GM18498 (cell line): ENCODE data around the gene ROBO1.
"Not testable (repeated sequence)": the region's sequence is repeated elsewhere in the genome, so short reads cannot be mapped to it uniquely, and the experiment has no call there.

Experiments used
- ATAC-seq: cut with Tn5 transposase; IDR thresholded peaks from one replicate; pipeline ENCODE4 v1.9.1; 2021; ENCODE audit warnings: mild to moderate bottlenecking, moderate library complexity; ENCODE audit not compliant: unreplicated experiment

The ROBO1 gene

DNA sequence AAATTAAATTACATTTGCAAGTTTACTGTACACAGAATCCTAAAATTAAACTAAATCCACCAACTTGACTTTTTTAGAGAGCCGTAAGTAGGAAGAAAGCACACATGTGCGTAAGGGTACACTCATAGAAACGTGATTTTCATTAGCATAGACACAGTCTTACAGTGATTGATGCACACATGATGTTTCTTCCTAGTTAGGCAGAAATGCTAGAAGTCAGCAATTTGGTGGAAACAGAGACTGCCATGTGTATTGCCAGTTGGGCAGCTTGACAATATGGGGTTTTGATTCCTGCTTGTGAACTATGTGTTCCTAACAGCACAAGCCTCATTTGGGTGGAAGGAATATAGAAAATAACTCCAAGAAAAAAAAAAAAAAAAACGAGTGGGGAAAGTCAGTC lies 878.5 kb downstream of the ROBO1 start:
- no peak for ATAC-seq

DNA sequence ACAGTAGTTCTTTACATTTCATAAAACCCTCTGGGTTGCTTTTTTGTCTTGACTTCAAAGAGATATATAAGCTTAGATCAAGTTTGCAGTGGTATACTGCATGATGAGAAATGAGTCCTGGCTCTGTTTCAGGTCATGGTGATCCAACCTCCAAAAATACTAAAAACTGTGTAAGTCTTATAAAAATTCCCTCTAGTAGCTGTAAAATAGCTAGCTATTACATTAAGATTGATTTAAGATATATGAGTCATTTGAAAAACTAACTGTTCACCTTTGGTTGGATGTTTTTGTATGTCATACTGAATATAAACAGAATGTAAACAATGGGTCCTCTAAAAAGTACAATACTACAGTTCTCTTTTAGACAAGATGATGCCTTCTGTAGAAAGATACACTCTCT lies 879.2 kb downstream of the ROBO1 start:
- ATAC-seq, result no peak

DNA sequence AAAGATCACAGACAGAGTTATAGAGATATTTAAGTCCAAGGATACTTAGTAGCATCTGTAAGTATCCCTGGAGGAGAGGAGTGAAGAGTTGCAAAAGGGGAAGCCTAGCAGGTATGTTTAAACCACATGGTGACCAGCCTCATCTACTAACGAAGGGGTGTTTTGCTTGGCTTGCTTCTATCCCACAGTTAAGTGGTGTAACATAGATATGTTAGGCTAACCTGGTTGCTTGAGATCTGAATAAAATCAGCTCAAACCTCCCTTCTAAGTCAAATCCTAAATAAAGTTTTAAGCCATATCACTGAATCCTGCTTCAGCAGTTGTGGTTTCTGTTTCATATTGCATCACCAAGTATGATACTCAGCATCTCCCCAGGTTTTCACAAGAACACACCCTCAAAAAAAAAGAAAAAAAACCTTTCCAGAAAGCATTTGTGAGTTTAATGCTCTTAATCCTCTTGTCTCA lies 880.2 kb downstream of the ROBO1 start:
- no peak for ATAC-seq

DNA sequence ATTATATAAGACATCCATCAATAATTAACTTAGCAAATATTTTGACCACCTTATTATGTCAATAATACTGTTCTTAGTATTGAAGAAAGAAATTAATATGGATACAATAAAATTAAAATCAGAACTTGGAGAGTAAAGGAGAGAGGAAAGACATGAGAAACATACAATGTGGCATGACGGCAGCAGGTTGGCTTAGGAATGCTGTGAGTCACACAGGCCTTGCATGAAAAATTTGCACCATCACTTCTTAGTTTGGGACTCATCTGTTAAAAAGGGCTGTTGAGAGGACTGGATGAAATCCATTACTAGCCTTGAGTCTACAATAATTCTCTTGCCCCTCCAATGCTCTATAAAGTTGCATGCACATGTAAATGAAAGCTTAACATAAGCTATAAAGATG lies 880.8 kb downstream of the ROBO1 start:
- no peak for ATAC-seq

DNA sequence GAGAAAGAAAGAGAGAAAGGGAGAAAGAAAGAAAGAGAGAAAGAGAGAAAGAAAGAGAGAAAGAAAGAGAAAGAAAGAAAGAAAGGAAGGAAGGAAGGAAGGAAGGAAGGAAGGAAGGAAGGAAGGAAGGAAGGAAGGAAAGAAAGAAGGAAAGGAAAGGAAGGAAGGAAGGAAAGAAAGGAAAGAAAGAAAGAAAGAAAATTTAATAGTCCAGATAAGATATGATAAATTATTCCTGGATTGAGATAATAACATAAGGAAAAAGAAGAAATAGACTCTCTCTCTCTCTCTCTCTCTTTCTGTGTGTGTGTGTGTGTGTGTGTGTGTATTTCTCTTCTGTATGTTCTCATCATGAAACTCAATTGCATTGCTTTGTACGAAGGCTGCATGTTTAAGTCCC lies 883.2 kb downstream of the ROBO1 start:
- not testable (repeated sequence) for ATAC-seq

DNA sequence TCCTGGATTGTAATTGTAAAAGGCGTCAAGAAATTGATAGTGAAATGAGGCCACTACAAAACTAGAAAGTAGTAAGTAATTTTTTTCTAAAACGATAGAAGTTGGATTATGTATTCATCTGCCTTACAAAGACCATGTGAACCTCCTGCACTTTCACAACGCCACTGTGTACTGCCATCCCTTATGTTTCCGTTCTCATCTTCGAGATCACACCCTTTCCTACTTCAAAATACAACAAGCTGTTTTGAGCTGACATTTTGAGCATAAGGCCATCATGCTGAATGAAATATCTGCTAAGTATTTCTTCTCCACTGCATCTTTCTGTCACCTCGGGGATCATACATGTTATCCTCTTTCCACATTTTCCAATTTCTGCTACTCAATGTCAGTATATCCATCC lies 885.5 kb downstream of the ROBO1 start:
- no peak for ATAC-seq

DNA sequence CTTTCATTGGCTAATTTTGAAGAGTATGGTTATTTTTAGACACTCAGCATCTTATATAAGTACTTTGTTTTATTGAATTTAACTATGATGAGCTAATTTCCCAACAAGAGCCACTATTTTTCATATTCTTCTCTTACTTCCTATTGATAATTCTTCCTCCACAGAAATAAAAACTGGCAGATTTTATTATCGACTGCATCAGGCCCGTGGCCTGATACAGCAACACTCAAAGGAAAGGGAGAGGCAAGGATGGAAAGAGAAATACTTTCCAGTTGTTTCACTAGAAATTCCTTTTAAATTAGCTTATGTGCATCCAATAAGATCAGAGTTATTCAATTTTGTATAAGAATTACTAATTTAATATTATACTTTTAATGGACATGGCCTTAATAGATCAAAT lies 886.3 kb downstream of the ROBO1 start:
- no peak for ATAC-seq

DNA sequence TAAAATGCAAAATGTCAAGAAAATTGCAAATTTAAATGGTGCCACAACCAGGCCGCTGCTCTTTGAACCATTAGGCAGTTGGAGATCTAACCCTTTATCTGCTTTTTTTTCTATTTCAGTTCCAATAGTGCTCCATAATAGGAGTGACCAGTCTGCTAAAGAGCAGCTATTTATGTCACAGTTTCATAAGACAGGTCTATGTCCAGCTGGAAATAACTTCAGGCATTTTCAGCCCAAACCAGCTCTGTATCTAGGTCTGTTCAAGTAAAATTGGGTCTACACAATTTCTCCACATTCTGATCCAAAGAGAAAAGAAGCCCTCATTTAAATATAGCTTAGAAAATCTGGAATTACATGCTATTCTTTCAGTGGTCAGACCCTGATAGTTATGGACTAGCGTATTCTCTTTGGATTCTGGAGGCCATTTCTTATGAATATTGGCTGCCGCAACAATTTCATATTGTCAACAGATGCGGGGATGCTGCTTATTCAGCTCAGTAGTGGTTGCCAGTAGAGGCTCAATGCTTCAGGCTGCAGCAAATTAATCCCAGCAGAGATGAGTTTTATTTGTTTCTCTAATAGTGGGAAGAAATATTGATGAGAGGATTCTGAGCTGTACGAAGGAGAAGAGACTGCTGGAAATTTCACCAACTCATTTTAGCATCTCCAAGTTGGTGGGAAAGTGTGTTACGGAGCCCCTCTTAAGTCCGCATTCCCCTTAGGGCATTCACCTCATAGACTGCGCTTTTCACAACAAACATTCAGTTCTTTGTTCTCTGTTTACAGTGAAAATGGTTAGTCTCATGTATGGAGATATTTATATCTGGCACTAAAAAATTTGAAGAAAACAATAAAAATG lies 887.0 kb downstream of the ROBO1 start:
- no peak for ATAC-seq

DNA sequence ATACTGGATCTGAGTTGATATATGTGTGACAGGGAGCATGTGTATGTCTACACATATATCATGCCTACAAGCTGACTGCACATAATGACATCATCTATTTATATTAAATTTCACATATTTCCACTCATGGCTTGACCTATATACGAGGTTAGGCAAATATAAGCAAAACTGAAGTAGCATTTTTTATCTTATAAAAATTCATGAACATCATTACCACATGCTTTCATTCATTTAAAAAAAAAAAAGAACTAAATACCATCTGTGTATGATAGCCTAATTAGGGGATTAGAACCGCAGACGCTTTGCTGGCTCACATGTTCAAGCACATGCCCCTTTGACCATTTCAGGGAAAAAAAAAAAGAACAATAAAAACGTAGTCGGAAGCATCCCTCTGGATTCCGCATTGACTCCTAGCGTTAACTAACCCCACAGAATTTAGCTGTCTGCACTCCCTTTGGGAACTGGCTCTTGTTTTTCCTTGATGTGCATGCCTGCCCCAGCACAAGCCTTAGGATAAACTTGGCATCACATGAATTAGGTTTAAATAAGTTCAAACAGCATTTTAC lies 888.4 kb downstream of the ROBO1 start:
- no peak for ATAC-seq

DNA sequence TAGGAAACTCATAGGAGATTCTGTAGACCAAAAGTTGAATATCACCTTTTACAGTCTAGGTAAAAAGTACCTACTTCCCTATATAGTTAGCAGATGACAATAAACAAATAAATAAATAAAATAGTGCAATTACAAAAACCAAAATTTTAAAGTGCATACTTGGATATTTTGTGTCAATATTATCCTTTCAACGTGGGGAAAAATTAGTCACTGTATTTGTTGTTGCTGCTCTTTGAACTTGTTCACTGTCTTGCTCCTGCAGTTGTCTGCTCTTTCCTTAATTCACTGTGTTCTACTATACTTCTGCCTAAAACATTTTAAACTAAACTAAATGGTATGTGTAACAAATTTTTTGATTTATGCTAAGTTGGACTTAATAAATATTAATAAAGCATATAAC lies 889.0 kb downstream of the ROBO1 start:
- no peak for ATAC-seq

DNA sequence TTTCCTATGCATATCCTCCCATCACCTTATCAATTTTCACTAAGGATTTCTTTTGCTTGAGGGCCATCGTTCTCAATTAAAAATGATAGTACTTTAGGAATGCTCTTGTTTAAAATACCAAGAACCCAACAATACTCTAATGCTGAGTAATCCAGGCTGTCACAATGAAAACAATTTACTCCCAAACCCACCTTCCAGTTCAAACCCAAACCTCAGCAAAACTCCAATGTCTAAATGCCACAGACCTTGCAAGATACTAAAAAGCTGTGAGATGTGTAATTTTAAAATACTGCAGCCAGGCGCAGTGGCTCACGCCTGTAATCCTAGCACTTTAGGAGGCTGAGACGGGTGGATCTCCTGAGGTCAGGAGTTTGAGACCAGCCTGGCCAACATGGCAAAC lies 889.8 kb downstream of the ROBO1 start:
- no peak for ATAC-seq

DNA sequence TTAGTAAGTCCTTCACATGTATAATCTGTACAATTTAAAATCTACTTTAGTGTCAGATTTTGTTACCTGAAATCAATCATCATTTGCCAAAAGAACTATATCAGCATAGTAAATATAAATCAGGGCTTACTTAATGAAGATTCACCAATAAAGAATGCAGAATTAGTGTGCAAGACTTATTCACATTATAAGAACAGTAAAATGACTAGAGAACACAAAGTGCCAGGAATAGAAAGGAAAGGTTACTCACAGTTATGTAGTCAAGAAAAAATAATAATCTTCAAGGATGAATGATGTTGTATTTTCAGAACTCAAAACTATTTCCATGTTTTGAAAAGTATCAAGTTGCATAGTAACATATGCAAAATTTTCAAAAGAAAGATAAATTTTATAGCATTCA lies 891.9 kb downstream of the ROBO1 start:
- ATAC-seq, result no peak

DNA sequence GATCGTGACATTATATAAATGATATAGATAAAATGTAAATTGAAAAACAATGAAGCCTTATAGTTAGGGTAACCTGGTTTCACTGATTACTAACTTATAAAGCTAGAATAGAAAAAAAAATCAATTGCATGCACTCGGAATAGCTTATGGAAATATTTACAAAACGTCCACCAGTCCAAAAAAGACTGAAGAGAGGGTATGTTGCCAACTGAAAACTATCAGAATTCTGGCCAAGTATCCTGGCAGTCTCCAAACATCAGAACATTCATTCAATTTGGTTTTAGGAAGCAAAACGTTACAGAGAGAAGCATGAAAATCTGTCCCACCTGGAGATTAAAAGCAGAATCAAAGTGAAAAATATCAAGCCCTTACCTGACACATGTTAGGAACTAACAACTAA lies 892.4 kb downstream of the ROBO1 start:
- no peak for ATAC-seq

DNA sequence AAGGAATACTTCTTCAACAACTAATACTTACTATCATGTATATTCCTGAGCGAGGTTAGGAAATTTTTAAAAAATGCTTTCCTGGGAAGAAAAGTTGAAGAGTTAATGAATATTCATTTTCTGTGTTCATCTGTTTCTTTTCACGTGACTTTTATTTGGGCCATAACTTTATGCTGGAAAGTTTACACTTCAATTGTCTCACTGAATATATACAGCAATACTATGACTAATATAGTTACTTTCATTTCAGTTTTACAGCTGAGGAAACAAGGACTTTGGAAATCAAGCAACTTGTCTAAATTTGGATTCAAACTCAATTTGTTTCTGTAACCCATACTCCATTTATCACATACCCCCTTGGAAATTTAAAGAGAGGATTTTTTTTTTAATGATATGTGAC lies 894.2 kb downstream of the ROBO1 start:
- ATAC-seq, result no peak

DNA sequence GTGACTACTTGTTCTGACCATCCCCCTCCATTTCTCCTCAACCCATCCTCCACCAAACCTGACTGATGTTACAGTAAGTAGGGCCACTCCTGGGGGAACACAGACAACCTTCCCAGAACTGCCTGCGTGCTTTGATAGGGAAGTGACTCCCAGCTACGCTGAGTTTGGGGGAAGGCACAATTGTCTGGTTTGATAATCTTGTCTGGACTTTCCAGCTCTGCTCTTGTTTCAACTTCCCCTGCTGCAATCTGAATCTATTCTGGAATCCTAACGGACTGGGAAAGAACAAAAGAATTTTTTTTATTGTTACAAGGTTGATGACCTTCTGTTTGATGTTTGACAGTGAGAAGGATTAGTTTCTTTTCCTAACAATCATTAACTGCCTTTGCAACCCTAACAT lies 895.6 kb downstream of the ROBO1 start:
- ATAC-seq, result no peak

DNA sequence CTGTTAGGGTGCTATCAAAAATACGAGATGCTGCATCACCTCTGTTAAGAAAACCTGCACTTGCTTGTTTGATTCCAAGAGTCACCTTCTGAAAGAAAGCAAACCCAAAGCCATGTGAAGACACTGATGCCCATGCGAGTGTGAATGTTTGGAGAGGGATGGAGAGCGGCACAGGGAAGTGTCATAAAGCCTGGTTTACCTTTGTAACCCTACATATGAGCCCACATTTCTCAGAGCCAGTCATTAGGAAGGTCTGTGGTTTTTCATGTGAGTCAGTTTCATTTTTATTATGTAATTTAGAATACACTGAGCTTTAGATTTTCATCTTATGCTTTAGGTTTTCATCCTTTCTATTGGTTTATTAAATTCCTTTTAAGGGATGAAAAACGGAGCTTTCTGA lies 896.8 kb downstream of the ROBO1 start:
- no peak for ATAC-seq

DNA sequence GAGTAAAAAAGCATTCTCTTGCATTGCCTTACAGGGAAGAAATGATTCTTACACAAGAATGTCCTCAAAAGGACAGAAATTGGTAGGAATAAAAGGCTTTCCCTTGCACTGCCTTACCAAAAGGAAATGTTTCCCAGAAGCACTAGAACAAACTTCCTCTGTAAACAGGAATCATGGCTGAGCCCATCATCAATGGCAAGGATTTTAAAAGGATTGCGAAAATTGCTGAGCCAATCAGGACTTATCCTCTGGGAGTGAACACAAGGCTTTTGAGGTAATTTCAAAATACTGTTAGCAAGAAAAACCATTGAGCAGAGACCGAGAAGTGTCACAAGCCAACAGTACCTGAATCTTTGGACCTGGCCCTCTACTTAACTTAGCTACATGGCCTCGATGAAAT lies 897.3 kb downstream of the ROBO1 start:
- ATAC-seq, result no peak

DNA sequence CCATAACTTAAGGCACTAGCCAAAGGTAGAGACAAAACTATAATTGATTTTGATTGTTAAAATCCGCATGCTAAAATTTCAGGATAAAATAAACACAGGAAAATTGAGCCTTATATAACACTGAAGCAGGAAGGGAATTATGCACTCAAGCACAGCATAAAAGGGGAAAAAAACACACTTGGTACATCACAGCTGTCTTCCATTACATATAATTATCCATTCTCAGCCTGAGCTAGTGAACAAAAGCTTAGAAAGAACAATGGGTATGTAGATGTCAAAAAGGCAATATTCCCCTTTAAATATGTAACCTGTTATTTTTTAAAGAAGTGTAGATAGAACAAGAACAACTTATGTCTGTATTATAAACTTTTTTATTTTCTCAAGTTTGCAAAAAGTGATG lies 899.2 kb downstream of the ROBO1 start:
- ATAC-seq, result no peak

DNA sequence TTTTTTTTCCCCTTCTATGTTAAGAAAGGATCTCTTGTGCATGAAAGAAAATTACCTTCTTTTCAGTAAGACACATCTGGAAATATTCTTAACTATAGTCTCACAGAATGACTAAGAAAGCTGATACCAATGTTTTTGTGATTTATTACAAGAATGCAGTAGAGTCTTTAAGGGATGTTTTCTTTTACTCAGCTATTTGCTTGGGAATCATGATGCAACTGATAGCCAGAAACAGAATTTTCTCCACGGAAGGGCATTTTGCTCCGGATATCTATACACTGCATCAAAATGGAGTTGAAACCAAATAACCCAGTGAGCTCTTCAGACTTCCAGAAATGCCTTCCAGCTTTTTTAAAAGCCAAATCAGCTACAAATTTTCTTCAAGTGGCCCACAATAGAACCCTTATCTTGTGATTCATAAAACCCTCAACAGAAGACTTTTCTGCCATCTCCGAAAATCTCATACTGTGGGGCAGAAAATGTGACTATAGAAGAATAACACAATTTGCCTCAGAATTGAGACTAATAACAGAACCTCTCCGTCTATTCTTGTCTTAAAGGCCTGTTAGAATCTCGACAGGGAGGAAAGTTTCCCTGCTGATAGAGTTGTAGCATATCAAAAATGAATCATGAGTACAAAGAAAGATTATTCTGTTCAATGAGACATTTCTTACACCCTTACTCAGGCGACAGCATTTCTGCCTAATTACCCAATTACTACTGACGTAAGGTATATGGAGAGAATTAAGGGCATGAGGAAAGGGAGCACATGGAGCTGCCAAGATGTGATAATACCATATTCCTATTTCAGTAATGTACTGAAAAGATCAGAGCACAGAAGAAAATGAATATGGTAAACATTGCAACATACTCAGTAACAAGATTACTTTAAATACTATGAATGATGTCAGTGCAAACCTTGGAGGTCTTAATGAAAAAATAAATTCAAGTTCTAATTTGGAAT lies 900.1 kb downstream of the ROBO1 start:
- ATAC-seq, result no peak

DNA sequence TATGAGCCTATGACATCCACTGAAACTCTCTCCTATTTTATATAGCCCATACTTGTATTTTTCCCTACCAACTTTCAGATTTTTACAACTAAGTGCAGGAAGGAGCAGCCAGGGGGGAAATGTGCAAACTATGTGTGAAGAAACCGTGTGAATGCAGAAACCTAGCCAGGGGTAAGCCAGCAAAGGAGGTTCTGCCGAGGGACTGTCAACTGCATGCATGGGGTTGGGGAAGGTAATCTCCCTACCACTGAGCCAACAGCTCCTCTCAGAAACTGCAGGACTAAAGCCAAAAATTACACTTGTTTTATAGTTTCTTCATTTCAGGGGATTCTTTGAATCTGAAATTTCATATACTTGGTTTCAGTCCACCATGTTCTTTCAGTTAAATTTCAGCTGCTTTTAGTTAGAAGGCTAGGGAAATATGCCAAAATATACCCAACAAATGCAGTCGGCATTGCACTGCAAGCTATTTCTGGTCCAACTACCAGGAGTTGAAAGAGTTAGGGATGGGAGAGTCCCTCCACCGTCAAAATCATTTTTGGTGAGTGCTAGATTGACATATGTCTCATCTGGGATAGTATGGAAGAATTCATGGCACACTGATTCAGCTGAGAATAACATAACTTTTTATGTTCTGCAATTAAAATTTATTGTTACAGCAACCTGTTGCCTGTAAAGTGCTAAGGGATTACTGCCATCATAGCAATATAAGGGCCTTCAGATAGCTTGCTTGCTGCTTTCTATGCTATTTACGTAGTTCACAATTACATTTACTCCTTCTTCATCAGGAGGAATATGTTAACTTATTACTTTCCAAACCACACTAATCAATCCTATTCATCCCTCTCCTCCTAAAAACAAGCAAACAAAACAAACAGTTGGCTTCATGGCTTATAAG lies 904.2 kb downstream of the ROBO1 start:
- ATAC-seq, result no peak

DNA sequence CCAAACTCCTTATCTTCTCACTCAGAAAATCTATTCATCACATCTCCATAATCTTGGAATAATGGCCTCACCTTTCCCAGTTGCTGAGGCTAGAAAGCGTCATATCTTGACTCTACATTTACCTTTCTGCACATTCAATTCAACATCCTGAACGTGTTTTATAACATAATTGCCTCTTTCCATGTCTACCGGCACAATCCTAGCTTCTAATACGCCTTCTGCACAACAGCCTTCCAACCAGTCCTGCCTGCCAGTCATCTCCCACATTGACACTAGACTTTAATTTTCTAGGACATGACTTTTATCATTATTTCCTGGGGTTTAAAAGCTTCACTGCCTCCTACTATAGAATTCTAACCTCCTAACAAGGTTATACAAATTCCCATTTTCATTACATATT lies 906.6 kb downstream of the ROBO1 start:
- no peak for ATAC-seq
